ENCODE data around the gene JADE1.

JADE1 gene

DNA sequence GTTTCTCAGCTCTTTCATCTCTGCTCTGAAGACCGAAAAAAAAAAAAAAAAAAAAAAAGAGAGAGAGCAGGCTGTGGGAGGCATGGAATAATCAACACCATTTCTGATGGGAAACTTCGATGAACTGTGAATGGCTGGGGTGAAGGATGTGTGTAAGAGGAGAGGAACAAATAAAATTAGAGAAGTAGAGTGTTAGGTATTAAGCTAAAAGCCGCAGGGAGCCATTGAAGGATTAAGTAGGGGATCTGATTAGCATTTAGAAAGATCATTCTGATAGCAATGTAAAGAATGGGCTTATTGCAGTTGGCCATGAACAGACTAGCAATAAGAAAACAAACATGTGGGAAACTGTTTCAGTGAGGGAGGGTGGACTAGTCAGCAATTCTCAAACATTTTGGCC, 33.6 kb upstream of the JADE1 start:
- H3K4me3 ChIP-seq (ENCODE audit: low read depth, low read length) = no peak overlapping the region
- TF ChIP-seq, protein P1, sequence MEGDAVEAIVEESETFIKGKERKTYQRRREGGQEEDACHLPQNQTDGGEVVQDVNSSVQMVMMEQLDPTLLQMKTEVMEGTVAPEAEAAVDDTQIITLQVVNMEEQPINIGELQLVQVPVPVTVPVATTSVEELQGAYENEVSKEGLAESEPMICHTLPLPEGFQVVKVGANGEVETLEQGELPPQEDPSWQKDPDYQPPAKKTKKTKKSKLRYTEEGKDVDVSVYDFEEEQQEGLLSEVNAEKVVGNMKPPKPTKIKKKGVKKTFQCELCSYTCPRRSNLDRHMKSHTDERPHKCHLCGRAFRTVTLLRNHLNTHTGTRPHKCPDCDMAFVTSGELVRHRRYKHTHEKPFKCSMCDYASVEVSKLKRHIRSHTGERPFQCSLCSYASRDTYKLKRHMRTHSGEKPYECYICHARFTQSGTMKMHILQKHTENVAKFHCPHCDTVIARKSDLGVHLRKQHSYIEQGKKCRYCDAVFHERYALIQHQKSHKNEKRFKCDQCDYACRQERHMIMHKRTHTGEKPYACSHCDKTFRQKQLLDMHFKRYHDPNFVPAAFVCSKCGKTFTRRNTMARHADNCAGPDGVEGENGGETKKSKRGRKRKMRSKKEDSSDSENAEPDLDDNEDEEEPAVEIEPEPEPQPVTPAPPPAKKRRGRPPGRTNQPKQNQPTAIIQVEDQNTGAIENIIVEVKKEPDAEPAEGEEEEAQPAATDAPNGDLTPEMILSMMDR (IDR thresholded peaks at IDR 0.05; ENCODE audit: borderline replicate concordance, insufficient read depth, low read depth, low read length) = no peak

DNA sequence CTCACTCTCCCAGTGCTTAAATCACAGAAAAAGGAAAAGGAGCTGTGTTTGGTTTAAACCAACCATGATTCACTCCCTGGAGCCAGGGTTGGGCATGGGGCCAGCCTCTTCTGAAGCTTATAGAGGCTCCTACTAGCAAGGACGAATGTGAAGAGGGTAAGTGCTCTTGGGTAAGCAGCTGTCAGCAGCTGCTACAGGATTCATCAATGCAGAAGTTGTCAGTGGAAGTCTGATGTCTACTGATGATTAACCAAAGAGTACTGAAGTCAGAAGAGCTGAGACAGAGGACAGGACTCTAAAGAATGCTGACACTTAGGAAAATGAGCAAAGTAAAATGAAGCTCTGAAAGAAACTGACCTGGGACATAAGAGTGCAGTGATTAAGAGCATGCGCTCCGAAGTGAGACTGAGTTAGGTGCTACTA, 32.7 kb upstream of the JADE1 start:
- TF ChIP-seq, protein P1 (IDR thresholded peaks at IDR 0.05; ENCODE audit: borderline replicate concordance, insufficient read depth, low read depth, low read length) = no peak
- no peak overlapping the region for H3K4me3 ChIP-seq (ENCODE audit: low read depth, low read length)

DNA sequence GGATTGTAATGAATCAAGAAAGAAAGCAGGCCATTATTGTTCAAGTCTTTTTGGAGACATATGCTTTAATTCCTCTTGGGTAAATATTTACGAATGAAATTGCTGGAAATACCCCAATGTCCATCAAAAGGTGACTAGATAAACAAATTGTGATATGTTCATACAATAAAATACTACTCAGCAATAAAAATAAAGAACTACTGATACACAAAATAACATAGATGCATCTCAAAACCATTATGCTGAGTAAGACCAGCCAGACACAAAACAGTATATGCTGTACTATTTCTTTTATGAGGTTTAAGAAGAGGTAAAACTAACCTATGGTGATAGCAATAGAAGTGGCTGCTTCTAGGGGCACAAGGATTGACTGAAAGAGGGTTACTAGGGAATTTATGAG, 28.8 kb upstream of the JADE1 start:
- no peak overlapping the region for H3K4me3 ChIP-seq (ENCODE audit: low read depth, low read length)
- TF ChIP-seq, protein P1 (IDR thresholded peaks at IDR 0.05; ENCODE audit: borderline replicate concordance, insufficient read depth, low read depth, low read length) = no peak

DNA sequence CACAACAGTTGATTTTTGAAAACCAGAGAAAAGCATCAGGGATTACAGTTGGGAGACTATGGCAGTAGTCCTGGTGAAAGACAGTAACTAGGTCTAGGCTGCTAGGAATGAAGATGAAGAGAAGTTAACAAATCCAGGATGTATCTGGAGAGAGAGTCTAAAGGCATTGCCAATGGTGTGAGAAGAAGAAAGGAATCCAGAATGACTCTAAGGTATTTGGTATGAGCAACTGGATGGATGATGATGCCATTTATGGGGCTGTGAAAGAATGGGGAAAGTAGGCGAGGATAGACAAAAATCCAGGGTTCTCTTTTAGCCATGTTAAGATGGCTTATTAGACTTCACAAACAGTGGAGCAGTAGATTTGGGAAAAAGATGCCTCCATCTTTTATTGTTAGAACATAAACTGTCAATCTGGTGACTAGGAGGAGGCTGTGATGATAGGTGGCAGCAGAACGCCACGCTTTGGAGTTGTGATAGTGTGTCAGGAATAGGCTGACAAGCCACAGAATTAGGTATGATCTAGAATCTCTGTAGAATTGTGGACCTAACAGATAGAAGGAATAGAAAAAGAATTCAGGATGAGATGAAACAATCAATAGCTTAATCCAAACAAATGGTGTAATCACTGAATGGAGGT, 27.3 kb upstream of the JADE1 start:
- TF ChIP-seq, protein P1 (IDR thresholded peaks at IDR 0.05; ENCODE audit: borderline replicate concordance, insufficient read depth, low read depth, low read length) = peak; percentile 23; the same call in 1 of the 2 replicates
- no peak overlapping the region for H3K4me3 ChIP-seq (ENCODE audit: low read depth, low read length)

DNA sequence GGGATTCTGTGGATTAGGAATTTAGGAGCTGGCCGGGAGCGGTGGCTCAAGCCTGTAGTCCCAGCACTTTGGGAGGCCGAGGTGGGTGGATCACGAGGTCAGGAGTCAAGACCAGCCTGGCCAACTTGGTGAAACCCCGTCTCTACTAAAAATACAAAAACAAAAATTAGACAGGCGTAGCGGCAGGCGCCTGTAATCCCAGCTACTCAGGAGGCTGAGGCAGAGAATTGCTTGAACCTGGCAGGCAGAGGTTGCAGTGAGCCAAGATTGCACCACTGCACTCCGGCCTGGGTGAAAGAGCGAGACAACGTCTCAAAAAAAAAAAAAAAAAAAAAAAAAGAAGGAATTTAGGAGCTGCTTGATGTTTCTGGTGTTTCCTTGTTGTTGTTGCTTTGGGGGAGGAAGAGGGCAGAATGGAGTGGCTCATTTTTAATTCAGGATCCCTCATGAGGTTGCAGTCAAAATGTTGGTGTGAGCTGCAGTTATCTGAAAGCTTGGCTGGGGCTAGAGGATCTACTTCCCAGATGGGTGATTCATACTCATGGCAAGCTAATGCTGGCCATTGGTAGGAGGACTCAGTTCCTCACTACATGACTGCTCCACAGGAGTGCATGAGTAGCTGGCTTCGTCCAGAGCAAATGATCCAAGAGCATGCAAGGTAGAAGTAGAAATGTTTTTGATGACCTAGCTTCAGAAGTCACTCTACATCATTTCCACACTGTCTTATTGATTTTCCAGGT, 26.5 kb upstream of the JADE1 start:
- H3K4me3 ChIP-seq (ENCODE audit: low read depth, low read length) = no peak overlapping the region
- TF ChIP-seq, protein P1 (IDR thresholded peaks at IDR 0.05; ENCODE audit: borderline replicate concordance, insufficient read depth, low read depth, low read length) = no peak

DNA sequence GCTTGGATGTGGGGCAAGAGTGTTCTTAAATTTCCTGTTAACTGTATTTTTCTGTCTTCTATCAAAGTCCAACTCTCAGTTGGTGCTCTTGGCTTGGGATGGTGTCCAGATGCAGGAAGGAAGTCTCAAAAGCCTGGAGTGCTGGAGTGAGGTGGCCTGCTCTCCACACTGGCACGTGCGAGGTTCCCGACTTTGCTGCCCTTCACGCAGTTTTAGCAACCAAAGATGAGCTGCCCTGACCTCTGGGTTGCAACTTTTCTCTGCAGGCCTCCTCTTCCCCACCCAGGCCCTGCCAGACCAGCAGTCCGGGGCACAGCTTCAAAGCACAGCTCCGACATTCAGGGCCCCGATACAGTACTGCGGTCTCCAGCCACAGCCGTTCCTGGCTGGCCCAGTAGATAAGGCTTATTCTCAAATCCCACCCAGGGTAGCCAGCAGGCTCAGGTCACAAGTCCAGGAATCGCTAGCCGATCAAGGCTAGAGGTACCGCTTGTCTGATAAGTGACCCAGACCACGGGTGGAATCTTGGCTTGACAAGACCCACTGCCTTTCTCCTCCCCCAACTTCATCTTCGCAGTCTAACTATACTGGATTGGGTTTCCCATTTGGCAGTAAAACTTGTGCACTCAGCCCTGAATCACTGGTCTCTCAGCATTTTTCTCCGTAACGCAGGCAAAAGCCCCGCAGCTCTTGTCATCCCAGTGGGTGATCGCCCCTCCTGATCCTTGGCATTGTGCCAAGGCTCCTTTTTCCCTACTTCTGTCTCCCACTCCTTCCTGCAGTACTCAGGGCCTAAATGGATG, 21.8 kb upstream of the JADE1 start:
- TF ChIP-seq, protein P1 (IDR thresholded peaks at IDR 0.05; ENCODE audit: borderline replicate concordance, insufficient read depth, low read depth, low read length) = no peak
- H3K4me3 ChIP-seq (ENCODE audit: low read depth, low read length) = no peak overlapping the region

All from GM12875 (cell line).